ENCODE measurements around the gene TINAGL1.

TINAGL1 gene

GRCh38 chr1:31588751-31589515 lies 12.6 kb downstream of the TINAGL1 start:
- no peaks in the 10 kb centered on the region for H4K20me1 ChIP-seq
- H3K9ac ChIP-seq = no peak overlapping the region
- no peaks in the 10 kb centered on the region for H3K9me3 ChIP-seq
- no peak for TF ChIP-seq Cebpa-rat (IDR thresholded peaks at IDR 0.05)
- peaks cover 82% of the 10 kb centered on the region for H3K4me1 ChIP-seq
- H3K4me2 ChIP-seq = peak overlapping the region; percentile 85
- H3K4me3 ChIP-seq = 0 out of 2 replicates have a peak overlapping the region, but pooled peaks have one; percentile 38
- H3K27ac ChIP-seq = peak overlapping the region; percentile 37; the same call in 1 of the 2 replicates
- H3K27me3 ChIP-seq = peaks cover 27% of the 10 kb centered on the region
- peaks cover 11% of the 10 kb centered on the region; the same call in 1 of the 2 replicates for H3K36me3 ChIP-seq

- TF ChIP-seq Cebpa-rat (IDR thresholded peaks at IDR 0.05) = no peak
- Histone ChIP-seq H3K27ac (no peak overlapping the region), H3K9me3 (no peaks in the 10 kb centered on the region), H4K20me1 (no peaks in the 10 kb centered on the region), H3K27me3 (peaks cover 27% of the 10 kb centered on the region), H3K4me1 (peaks cover 82% of the 10 kb centered on the region), H3K4me2 (peak overlapping the region; percentile 52), H3K4me3 (no peak overlapping the region), H3K36me3 (no peaks in the 10 kb centered on the region; the same call in 1 of the 2 replicates), H3K9ac (no peak overlapping the region)
Measured at GRCh38 chr1:31591425-31592093, 15.2 kb downstream of the TINAGL1 start.

GRCh38 chr1:31592132-31592531 lies 15.8 kb downstream of the TINAGL1 start:
- H3K9ac ChIP-seq = no peak overlapping the region
- H4K20me1 ChIP-seq = no peaks in the 10 kb centered on the region
- no peak overlapping the region for H3K27ac ChIP-seq
- H3K9me3 ChIP-seq = no peaks in the 10 kb centered on the region
- peaks cover 22% of the 10 kb centered on the region for H3K27me3 ChIP-seq
- no peak for TF ChIP-seq Cebpa-rat (IDR thresholded peaks at IDR 0.05)
- peak overlapping the region; percentile 52 for H3K4me2 ChIP-seq
- peaks cover 82% of the 10 kb centered on the region for H3K4me1 ChIP-seq
- no peak overlapping the region for H3K4me3 ChIP-seq
- no peaks in the 10 kb centered on the region; the same call in 1 of the 2 replicates for H3K36me3 ChIP-seq

GRCh38 chr1:31593136-31593665 lies 16.9 kb downstream of the TINAGL1 start:
- Histone ChIP-seq H3K36me3 (no peaks in the 10 kb centered on the region), H3K4me3 (no peak overlapping the region), H4K20me1 (no peaks in the 10 kb centered on the region), H3K9me3 (no peaks in the 10 kb centered on the region), H3K9ac (no peak overlapping the region), H3K27ac (no peak overlapping the region; the same call in 1 of the 2 replicates), H3K4me1 (peaks cover 82% of the 10 kb centered on the region), H3K4me2 (peak overlapping the region; percentile 52), H3K27me3 (peaks cover 13% of the 10 kb centered on the region)
- no peak for TF ChIP-seq Cebpa-rat (IDR thresholded peaks at IDR 0.05)

GRCh38 chr1:31593770-31594632 lies 17.7 kb downstream of the TINAGL1 start:
- TF ChIP-seq Cebpa-rat (IDR thresholded peaks at IDR 0.05) = no peak
- Histone ChIP-seq H3K36me3 (no peaks in the 10 kb centered on the region), H3K27me3 (peaks cover 5% of the 10 kb centered on the region; the same call in 1 of the 2 replicates), H3K27ac (peak overlapping the region; percentile 76), H3K4me2 (peak overlapping the region; percentile 52), H4K20me1 (no peaks in the 10 kb centered on the region), H3K4me1 (peaks cover 82% of the 10 kb centered on the region), H3K4me3 (no peak overlapping the region), H3K9ac (no peak overlapping the region), H3K9me3 (no peaks in the 10 kb centered on the region)

GRCh38 chr1:31595836-31596736 lies 19.8 kb downstream of the TINAGL1 start:
- Histone ChIP-seq H3K36me3 (no peaks in the 10 kb centered on the region), H3K4me2 (peak overlapping the region; percentile 80)

GRCh38 chr1:31596737-31597097 lies 20.4 kb downstream of the TINAGL1 start:
- H3K4me2 ChIP-seq = peak overlapping the region; percentile 80
- H3K27ac ChIP-seq = peak overlapping the region; percentile 98
- H3K9ac ChIP-seq = peak overlapping the region; percentile 83
- peaks cover 98% of the 10 kb centered on the region for H3K4me1 ChIP-seq
- TF ChIP-seq Cebpa-rat (IDR thresholded peaks at IDR 0.05) = no peak
- 0 out of 2 replicates have a peak overlapping the region, but pooled peaks have one; percentile 29 for H3K4me3 ChIP-seq
- no peaks in the 10 kb centered on the region for H4K20me1 ChIP-seq
- H3K36me3 ChIP-seq = no peaks in the 10 kb centered on the region
- no peaks in the 10 kb centered on the region for H3K27me3 ChIP-seq
- H3K9me3 ChIP-seq = no peaks in the 10 kb centered on the region

More at GRCh38 chr1:31595836-31596736, 19.8 kb downstream of the TINAGL1 start:
- H3K9ac ChIP-seq = peak overlapping the region; percentile 83
- H3K4me1 ChIP-seq = peaks cover 98% of the 10 kb centered on the region
- peak overlapping the region; percentile 98 for H3K27ac ChIP-seq
- no peaks in the 10 kb centered on the region for H3K9me3 ChIP-seq
- H4K20me1 ChIP-seq = no peaks in the 10 kb centered on the region
- peak overlapping the region; percentile 29; the same call in 1 of the 2 replicates for H3K4me3 ChIP-seq
- H3K27me3 ChIP-seq = no peaks in the 10 kb centered on the region
- no peak for TF ChIP-seq Cebpa-rat (IDR thresholded peaks at IDR 0.05)

- no peak for TF ChIP-seq Cebpa-rat (IDR thresholded peaks at IDR 0.05)
- no peaks in the 10 kb centered on the region for H3K9me3 ChIP-seq
- H3K36me3 ChIP-seq = no peaks in the 10 kb centered on the region
- peaks cover 76% of the 10 kb centered on the region for H3K4me1 ChIP-seq
- no peaks in the 10 kb centered on the region for H4K20me1 ChIP-seq
- H3K9ac ChIP-seq = no peak overlapping the region
- H3K4me3 ChIP-seq = no peak overlapping the region
- peak overlapping the region; percentile 98 for H3K27ac ChIP-seq
- H3K27me3 ChIP-seq = no peaks in the 10 kb centered on the region
- H3K4me2 ChIP-seq = peak overlapping the region; percentile 80; the same call in 1 of the 2 replicates
Measured at GRCh38 chr1:31598980-31599379, 22.7 kb downstream of the TINAGL1 start.

Measured in BLaER1 (cell line).